A204.1 (cell line): ENCODE data around the gene RTN4IP1.
"Not testable (repeated sequence)": the region's sequence is repeated elsewhere in the genome, so short reads cannot be mapped to it uniquely, and the experiment has no call there.

Source experiments
- FAIRE-seq: peaks from 2 replicates; lab custom pipeline; 2012; peaks lifted over from hg19 to GRCh38; lab: Jason Lieb, UNC

The RTN4IP1 gene

GRCh38 chr6:106626485-106626884 lies 2.8 kb downstream of the RTN4IP1 start:
- FAIRE-seq, result no peak

GRCh38 chr6:106623039-106623438 lies 6.3 kb downstream of the RTN4IP1 start:
- no peak for FAIRE-seq

- no peak for FAIRE-seq
Measured at GRCh38 chr6:106622412-106622811, 6.9 kb downstream of the RTN4IP1 start.

- FAIRE-seq, result no peak
Measured at GRCh38 chr6:106620931-106621672, 8.2 kb downstream of the RTN4IP1 start.

- no peak for FAIRE-seq
Measured at GRCh38 chr6:106619223-106619622, 10.1 kb downstream of the RTN4IP1 start.

- FAIRE-seq, result no peak
Measured at GRCh38 chr6:106618324-106618723, 11.0 kb downstream of the RTN4IP1 start.

GRCh38 chr6:106617857-106618256 lies 11.4 kb downstream of the RTN4IP1 start:
- FAIRE-seq, result no peak

GRCh38 chr6:106617302-106617701 lies 12.0 kb downstream of the RTN4IP1 start:
- FAIRE-seq, result no peak

GRCh38 chr6:106614592-106615257 lies 14.6 kb downstream of the RTN4IP1 start:
- FAIRE-seq, result no peak

GRCh38 chr6:106614166-106614565 lies 15.1 kb downstream of the RTN4IP1 start:
- FAIRE-seq, result no peak

GRCh38 chr6:106613590-106613989 lies 15.7 kb downstream of the RTN4IP1 start:
- no peak for FAIRE-seq

GRCh38 chr6:106612671-106613416 lies 16.5 kb downstream of the RTN4IP1 start:
- no peak for FAIRE-seq

GRCh38 chr6:106611030-106611429 lies 18.3 kb downstream of the RTN4IP1 start:
- no peak for FAIRE-seq

- no peak for FAIRE-seq
Measured at GRCh38 chr6:106609699-106610098, 19.6 kb downstream of the RTN4IP1 start.

- peak; percentile 86 for FAIRE-seq
Measured at GRCh38 chr6:106608080-106608668, 21.1 kb downstream of the RTN4IP1 start.

- FAIRE-seq, result no peak
Measured at GRCh38 chr6:106600329-106600728, 29.0 kb downstream of the RTN4IP1 start.

GRCh38 chr6:106599440-106599839 lies 29.9 kb downstream of the RTN4IP1 start:
- no peak for FAIRE-seq

- no peak for FAIRE-seq
Measured at GRCh38 chr6:106591111-106591825, 38.0 kb downstream of the RTN4IP1 start.

GRCh38 chr6:106588937-106589336 lies 40.4 kb downstream of the RTN4IP1 start:
- not testable (repeated sequence) for FAIRE-seq

GRCh38 chr6:106586815-106587415 lies 42.4 kb downstream of the RTN4IP1 start:
- FAIRE-seq, result no peak

- FAIRE-seq, result no peak
Measured at GRCh38 chr6:106581468-106581867, 47.8 kb downstream of the RTN4IP1 start.

- FAIRE-seq, result no peak
Measured at GRCh38 chr6:106579281-106579680, 50.0 kb downstream of the RTN4IP1 start.
